ENCODE measurements around the gene CDH8. TPM values are rescaled to one million over a fixed set of nuclear protein-coding genes. Genes with fewer than 3 reads are reported as not detected.

Gene CDH8
- total RNA-seq, 1 experiment from 2014 or later: 11.1 TPM

- Mint-ChIP-seq H3K9me3 (no peaks in the 10 kb centered on the region), H3K4me1 (peaks cover 34% of the 10 kb centered on the region), H3K4me3 (no peak overlapping the region), H3K27ac (peak overlapping the region; percentile 37; the same call in 1 of the 2 replicates), H3K36me3 (no peaks in the 10 kb centered on the region), H3K27me3 (ENCODE audit: low read depth) (no peaks in the 10 kb centered on the region)
- TF ChIP-seq MLX (CRISPR knock-in tag; IDR thresholded peaks at IDR 0.05) (no peak), ETV6 (CRISPR knock-in tag; IDR thresholded peaks at IDR 0.05) (no peak), ZNF263 (CRISPR knock-in tag; IDR thresholded peaks at IDR 0.05; ENCODE audit: low read depth) (no peak), MAX (CRISPR knock-in tag; IDR thresholded peaks at IDR 0.05) (no peak), ZNF138 (CRISPR knock-in tag; conservative IDR thresholded peaks at IDR 0.05) (no peak), ZNF219 (CRISPR knock-in tag; IDR thresholded peaks at IDR 0.05; ENCODE audit: borderline replicate concordance) (no peak), STAT6 (CRISPR knock-in tag; conservative IDR thresholded peaks at IDR 0.05; ENCODE audit: low read depth) (no peak), JUN (CRISPR knock-in tag; IDR thresholded peaks at IDR 0.05) (no peak)
- TF ChIP-seq, protein P1, sequence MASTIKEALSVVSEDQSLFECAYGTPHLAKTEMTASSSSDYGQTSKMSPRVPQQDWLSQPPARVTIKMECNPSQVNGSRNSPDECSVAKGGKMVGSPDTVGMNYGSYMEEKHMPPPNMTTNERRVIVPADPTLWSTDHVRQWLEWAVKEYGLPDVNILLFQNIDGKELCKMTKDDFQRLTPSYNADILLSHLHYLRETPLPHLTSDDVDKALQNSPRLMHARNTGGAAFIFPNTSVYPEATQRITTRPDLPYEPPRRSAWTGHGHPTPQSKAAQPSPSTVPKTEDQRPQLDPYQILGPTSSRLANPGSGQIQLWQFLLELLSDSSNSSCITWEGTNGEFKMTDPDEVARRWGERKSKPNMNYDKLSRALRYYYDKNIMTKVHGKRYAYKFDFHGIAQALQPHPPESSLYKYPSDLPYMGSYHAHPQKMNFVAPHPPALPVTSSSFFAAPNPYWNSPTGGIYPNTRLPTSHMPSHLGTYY (CRISPR knock-in tag; IDR thresholded peaks at IDR 0.05): no peak
- TF ChIP-seq, protein P2, sequence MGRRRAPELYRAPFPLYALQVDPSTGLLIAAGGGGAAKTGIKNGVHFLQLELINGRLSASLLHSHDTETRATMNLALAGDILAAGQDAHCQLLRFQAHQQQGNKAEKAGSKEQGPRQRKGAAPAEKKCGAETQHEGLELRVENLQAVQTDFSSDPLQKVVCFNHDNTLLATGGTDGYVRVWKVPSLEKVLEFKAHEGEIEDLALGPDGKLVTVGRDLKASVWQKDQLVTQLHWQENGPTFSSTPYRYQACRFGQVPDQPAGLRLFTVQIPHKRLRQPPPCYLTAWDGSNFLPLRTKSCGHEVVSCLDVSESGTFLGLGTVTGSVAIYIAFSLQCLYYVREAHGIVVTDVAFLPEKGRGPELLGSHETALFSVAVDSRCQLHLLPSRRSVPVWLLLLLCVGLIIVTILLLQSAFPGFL (CRISPR knock-in tag; IDR thresholded peaks at IDR 0.05; ENCODE audit: borderline replicate concordance): no peak
- DNase-seq (ENCODE audit: low spot score): no peak
- ATAC-seq: no peak
- CTCF ChIA-PET: no interaction called here
- POLR2A ChIA-PET: no interaction called here
Measured at GRCh38 chr16:61726701-61727100, 309.5 kb downstream of the CDH8 start.

GRCh38 chr16:61726125-61726524 is 310.1 kb downstream of the CDH8 start:
- Mint-ChIP-seq H3K4me3 (no peak overlapping the region), H3K36me3 (no peaks in the 10 kb centered on the region), H3K4me1 (peaks cover 28% of the 10 kb centered on the region), H3K9me3 (no peaks in the 10 kb centered on the region), H3K27me3 (ENCODE audit: low read depth) (no peaks in the 10 kb centered on the region), H3K27ac (no peak overlapping the region)
- ChIA-PET CTCF (no interaction called here), POLR2A (no interaction called here)
- DNase-seq (ENCODE audit: low spot score) (no peak), ATAC-seq (no peak)
- no peak for TF ChIP-seq ZNF232 (CRISPR knock-in tag; IDR thresholded peaks at IDR 0.05)
- TF ChIP-seq, protein P3, sequence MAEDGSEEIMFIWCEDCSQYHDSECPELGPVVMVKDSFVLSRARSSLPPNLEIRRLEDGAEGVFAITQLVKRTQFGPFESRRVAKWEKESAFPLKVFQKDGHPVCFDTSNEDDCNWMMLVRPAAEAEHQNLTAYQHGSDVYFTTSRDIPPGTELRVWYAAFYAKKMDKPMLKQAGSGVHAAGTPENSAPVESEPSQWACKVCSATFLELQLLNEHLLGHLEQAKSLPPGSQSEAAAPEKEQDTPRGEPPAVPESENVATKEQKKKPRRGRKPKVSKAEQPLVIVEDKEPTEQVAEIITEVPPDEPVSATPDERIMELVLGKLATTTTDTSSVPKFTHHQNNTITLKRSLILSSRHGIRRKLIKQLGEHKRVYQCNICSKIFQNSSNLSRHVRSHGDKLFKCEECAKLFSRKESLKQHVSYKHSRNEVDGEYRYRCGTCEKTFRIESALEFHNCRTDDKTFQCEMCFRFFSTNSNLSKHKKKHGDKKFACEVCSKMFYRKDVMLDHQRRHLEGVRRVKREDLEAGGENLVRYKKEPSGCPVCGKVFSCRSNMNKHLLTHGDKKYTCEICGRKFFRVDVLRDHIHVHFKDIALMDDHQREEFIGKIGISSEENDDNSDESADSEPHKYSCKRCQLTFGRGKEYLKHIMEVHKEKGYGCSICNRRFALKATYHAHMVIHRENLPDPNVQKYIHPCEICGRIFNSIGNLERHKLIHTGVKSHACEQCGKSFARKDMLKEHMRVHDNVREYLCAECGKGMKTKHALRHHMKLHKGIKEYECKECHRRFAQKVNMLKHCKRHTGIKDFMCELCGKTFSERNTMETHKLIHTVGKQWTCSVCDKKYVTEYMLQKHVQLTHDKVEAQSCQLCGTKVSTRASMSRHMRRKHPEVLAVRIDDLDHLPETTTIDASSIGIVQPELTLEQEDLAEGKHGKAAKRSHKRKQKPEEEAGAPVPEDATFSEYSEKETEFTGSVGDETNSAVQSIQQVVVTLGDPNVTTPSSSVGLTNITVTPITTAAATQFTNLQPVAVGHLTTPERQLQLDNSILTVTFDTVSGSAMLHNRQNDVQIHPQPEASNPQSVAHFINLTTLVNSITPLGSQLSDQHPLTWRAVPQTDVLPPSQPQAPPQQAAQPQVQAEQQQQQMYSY (CRISPR knock-in tag; IDR thresholded peaks at IDR 0.05): no peak
- no peak for TF ChIP-seq MYBL2 (CRISPR knock-in tag; IDR thresholded peaks at IDR 0.05)
